HG02870 (cell line): Measurements from ENCODE around the gene MAST4.

Experiments
- ATAC-seq: cut with Tn5 transposase; IDR thresholded peaks from one replicate; pipeline ENCODE4 v1.9.1; 2021; ENCODE audit warnings: mild to moderate bottlenecking, moderate library complexity; ENCODE audit not compliant: unreplicated experiment

The MAST4 gene

GRCh38 chr5:66595756-66596635 is at the start of gene MAST4:
MAST4 (plus strand) TSS chr5:66596393; CDS start chr5:66596656, 263 bp downstream.
- peak; percentile 98 for ATAC-seq

- ATAC-seq = no peak
These were observed 49.7 kb upstream of the MAST4 start for GRCh38 chr5:66546541-66546940.

- no peak for ATAC-seq
These were observed 44.9 kb upstream of the MAST4 start for GRCh38 chr5:66551338-66551737.

DNA sequence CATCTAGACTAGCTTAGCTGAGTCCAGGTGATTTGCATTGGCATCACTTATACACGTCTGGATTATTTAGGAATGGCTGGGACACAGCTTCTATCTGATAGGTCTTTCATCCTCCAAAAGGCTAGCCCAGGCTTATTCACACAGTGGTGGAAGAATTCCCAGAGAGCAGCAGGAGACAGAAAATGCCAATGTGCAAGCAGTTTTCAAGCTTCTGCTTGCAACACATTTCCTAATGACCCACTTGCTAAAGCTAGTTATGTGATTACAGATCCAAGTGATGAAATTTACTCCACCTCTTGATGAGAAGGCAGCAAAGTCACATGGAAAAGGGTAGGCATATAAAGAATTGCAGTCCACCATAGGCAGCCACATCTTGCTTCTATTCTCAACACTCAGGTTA is 44.2 kb upstream of the MAST4 start:
- ATAC-seq = no peak

GRCh38 chr5:66553368-66553912 is 42.8 kb upstream of the MAST4 start:
- no peak for ATAC-seq

DNA sequence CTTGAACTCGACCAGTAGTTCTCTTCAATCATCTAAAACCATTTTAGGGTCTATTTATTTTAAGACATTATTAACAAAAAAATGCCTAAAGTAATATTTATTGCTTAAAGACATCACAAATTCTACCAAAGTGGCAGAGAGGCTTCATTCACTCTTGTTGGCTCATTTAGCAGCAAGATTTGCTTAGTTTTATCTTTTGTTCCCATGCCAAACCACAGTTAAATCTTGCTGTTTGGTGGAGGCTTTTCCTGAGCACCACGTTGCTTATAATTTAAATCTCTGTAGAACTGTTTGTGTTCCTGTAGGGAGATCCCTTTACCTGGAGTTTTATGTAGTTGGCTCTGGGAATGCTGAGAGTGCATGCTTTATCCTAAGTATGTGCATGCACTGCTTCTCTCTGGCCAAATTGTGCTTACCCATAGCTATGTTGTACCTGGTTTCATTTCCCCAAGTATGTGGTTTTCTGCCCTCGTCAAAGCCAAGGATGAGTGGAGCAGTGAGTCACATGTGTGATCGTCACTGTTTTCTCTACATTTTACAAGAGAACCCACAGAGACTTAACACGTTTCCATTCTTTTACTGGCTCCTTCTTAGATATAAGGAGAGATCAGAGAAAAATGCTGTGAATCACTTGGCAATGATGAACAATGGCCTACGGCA is 42.1 kb upstream of the MAST4 start:
- peak; percentile 96 for ATAC-seq

DNA sequence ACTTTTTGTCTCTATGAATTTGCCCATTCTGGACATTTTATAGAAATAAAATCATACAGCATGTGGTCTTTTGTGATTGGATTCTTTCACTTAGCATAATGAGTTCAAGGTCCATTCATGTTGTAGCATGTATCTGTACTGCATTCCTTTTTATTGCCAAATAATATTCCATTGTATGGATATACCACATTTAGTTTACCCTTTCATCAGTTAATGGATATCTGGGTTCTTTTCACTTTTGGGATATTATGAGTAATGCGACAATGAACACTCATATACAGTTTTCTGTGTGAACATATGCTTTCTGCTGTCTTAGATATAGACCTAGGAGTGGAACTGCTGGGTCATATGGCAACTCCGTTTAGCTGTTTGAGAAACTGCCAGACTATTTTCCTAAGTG is 41.3 kb upstream of the MAST4 start:
- no peak for ATAC-seq

DNA sequence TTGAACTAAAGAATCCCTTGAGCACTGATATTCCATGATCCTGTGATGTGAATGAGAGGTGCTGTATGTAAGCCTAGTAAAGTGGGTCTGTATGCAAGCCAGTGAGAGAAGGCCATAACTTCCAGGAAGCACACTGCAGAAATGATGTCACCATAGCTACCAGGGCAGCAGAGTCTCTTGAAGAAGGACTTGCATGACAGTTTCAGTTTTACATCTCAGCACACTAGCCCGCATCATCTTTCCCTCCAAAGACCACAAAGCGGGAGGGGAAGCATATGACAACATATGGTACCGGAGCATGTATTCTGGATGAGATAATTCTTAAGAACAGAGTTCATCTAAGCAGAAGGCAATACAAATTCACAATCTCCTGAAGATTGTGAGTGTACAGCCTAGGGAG is 37.6 kb upstream of the MAST4 start:
- peak; percentile 70 for ATAC-seq

- ATAC-seq = no peak
These were observed 35.8 kb upstream of the MAST4 start for GRCh38 chr5:66560371-66560770.

- no peak for ATAC-seq
These were observed 34.8 kb upstream of the MAST4 start for GRCh38 chr5:66561256-66561990.

DNA sequence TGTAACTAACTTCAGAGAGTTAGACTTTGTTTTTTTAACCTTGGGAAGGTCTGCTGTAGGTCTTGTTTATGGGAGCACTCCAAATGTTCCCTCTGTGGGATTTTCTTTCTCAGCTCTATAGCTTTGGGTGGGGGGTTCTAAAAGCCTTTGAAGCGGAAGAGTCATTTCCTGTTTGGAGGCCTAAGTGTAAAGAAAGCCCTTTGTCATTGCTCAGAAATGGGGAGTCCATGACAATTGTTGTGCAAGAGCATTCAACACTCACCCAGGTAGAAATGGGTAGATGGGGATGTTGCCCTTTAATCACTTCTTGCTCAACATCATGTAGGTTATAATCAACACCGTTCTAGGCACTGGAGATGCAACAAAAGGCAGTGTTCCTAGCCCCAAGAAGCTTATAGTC is 30.3 kb upstream of the MAST4 start:
- no peak for ATAC-seq

GRCh38 chr5:66567474-66567873 is 28.7 kb upstream of the MAST4 start:
- ATAC-seq = no peak

- no peak for ATAC-seq
These were observed 26.0 kb upstream of the MAST4 start for GRCh38 chr5:66570201-66570600.

- ATAC-seq = no peak
These were observed 22.5 kb upstream of the MAST4 start for GRCh38 chr5:66573733-66574132.

GRCh38 chr5:66582499-66583165 is 13.6 kb upstream of the MAST4 start:
- ATAC-seq = no peak

DNA sequence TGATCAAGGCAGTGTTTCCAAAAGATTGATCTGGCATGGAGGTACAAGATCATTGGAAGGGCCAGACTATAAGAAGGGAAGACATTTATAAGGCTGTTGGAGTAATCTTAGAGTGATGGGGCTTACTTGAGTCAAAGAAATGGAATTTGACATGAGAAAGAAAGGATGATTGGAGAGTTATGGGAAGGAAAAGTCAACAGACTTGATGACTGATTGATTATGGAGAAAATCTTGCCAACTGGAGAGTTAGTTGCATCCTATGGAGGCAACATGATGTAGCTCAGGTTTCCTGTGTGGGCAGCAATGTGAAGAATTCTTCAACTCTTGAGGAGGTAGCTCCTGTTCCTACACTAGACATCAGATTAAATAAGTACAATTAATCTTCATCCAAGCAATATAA is 10.9 kb upstream of the MAST4 start:
- ATAC-seq = no peak

GRCh38 chr5:66587771-66588170 is 8.4 kb upstream of the MAST4 start:
- ATAC-seq = no peak

GRCh38 chr5:66596636-66597182 is 516 bp downstream of the MAST4 start:
- peak; percentile 22 for ATAC-seq

- ATAC-seq = no peak
These were observed 1.1 kb downstream of the MAST4 start for GRCh38 chr5:66597183-66597757.

DNA sequence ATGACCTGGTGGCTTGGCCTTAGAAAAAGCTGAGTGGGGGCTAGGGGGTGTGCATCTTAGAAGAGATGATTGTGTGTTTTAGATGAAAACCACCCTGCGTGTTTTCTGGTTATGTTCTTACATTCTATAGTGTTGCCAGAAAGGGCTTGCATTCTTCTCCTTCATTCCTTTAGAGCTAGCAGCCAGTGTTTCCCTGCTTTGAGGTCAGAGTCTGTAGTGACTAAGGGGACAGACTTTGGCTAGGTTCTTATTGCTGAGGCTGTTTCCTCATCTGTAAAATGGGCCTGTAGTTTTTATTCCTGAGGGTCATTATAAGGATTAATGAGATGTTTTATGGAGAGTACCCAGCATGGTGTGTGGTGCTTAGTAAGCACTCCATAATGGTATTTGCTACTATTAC is 6.4 kb downstream of the MAST4 start:
- no peak for ATAC-seq
